ENCODE results near the gene NR3C1.

NR3C1 gene

GRCh38 chr5:143259254-143259605, 144.3 kb downstream of the NR3C1 start:
- DNase-seq (ENCODE audit: low read depth in 2 of 2) = no peak

- DNase-seq (ENCODE audit: low read depth in 2 of 2) = no peak
These were observed 144.8 kb downstream of the NR3C1 start for GRCh38 chr5:143258559-143259253.

- no peak for DNase-seq (ENCODE audit: low read depth in 2 of 2)
These were observed 148.7 kb downstream of the NR3C1 start for GRCh38 chr5:143254819-143255218.

- no peak for DNase-seq (ENCODE audit: low read depth in 2 of 2)
These were observed 151.5 kb downstream of the NR3C1 start for GRCh38 chr5:143251946-143252345.

GRCh38 chr5:143251190-143251589, 152.3 kb downstream of the NR3C1 start:
- no peak for DNase-seq (ENCODE audit: low read depth in 2 of 2)

- DNase-seq (ENCODE audit: low read depth in 2 of 2) = no peak
These were observed 153.6 kb downstream of the NR3C1 start for GRCh38 chr5:143249851-143250250.

GRCh38 chr5:143248822-143249579, 154.5 kb downstream of the NR3C1 start:
- DNase-seq (ENCODE audit: low read depth in 2 of 2) = no peak

GRCh38 chr5:143248391-143248790, 155.1 kb downstream of the NR3C1 start:
- DNase-seq (ENCODE audit: low read depth in 2 of 2) = no peak

GRCh38 chr5:143247134-143247815, 156.2 kb downstream of the NR3C1 start:
- DNase-seq (ENCODE audit: low read depth in 2 of 2) = no peak

GRCh38 chr5:143245929-143246561, 157.4 kb downstream of the NR3C1 start:
- no peak for DNase-seq (ENCODE audit: low read depth in 2 of 2)

- DNase-seq (ENCODE audit: low read depth in 2 of 2) = no peak
These were observed 158.5 kb downstream of the NR3C1 start for GRCh38 chr5:143244990-143245389.

- no peak for DNase-seq (ENCODE audit: low read depth in 2 of 2)
These were observed 159.3 kb downstream of the NR3C1 start for GRCh38 chr5:143244000-143244736.

GRCh38 chr5:143243103-143243502, 160.4 kb downstream of the NR3C1 start:
- DNase-seq (ENCODE audit: low read depth in 2 of 2) = no peak

GRCh38 chr5:143241892-143242291, 161.6 kb downstream of the NR3C1 start:
- DNase-seq (ENCODE audit: low read depth in 2 of 2) = no peak

- DNase-seq (ENCODE audit: low read depth in 2 of 2) = no peak
These were observed 163.5 kb downstream of the NR3C1 start for GRCh38 chr5:143239882-143240518.

GRCh38 chr5:143238620-143239019, 164.9 kb downstream of the NR3C1 start:
- DNase-seq (ENCODE audit: low read depth in 2 of 2) = no peak

GRCh38 chr5:143237664-143238063, 165.8 kb downstream of the NR3C1 start:
- DNase-seq (ENCODE audit: low read depth in 2 of 2) = no peak

GRCh38 chr5:143236682-143237081, 166.8 kb downstream of the NR3C1 start:
- no peak for DNase-seq (ENCODE audit: low read depth in 2 of 2)

- no peak for DNase-seq (ENCODE audit: low read depth in 2 of 2)
These were observed 168.1 kb downstream of the NR3C1 start for GRCh38 chr5:143235423-143235822.

- no peak for DNase-seq (ENCODE audit: low read depth in 2 of 2)
These were observed 169.2 kb downstream of the NR3C1 start for GRCh38 chr5:143234162-143234842.

GRCh38 chr5:143233031-143233430, 170.5 kb downstream of the NR3C1 start:
- DNase-seq (ENCODE audit: low read depth in 2 of 2) = no peak
